Neural cell (in vitro differentiated cells): ENCODE measurements around the gene ZFP90.

Experiments
- CTCF ChIP-seq: fragments of 450-650 bp; IDR thresholded peaks from 2 replicates; pipeline ENCODE4 v1.5.1; 2014; ENCODE audit warnings: antibody characterized with exemption, mild to moderate bottlenecking, moderate library complexity; ENCODE audit not compliant: poor library complexity, severe bottlenecking
- EP300 ChIP-seq: fragments of 450-650 bp; conservative IDR thresholded peaks from 2 replicates; pipeline ENCODE4 v1.6.1; 2014; ENCODE audit warnings: antibody characterized with exemption, mild to moderate bottlenecking, moderate library complexity; ENCODE audit not compliant: poor library complexity, severe bottlenecking
- MXI1 ChIP-seq: fragments of 450-650 bp; conservative IDR thresholded peaks from 2 replicates; pipeline ENCODE4 v1.6.1; 2014; ENCODE audit warnings: antibody characterized with exemption, mild to moderate bottlenecking; ENCODE audit not compliant: poor library complexity, severe bottlenecking
- POLR2AphosphoS5 ChIP-seq: IDR thresholded peaks from 2 replicates; pipeline ENCODE4 v1.6.1; 2012
- RAD21 ChIP-seq: fragments of 450-650 bp; conservative IDR thresholded peaks from 2 replicates; pipeline ENCODE4 v1.6.1; 2014; ENCODE audit warnings: antibody characterized with exemption, mild to moderate bottlenecking, moderate library complexity
- REST ChIP-seq: IDR thresholded peaks from 2 replicates; pipeline ENCODE4 v1.6.1; 2012; ENCODE audit warnings: borderline replicate concordance
- SMC3 ChIP-seq: fragments of 450-650 bp; conservative IDR thresholded peaks from 2 replicates; pipeline ENCODE4 v1.6.1; 2014; ENCODE audit warnings: antibody characterized with exemption, mild to moderate bottlenecking, moderate library complexity; ENCODE audit not compliant: poor library complexity
- TAF1 ChIP-seq: IDR thresholded peaks from 2 replicates; pipeline ENCODE4 v1.6.1; 2012; ENCODE audit warnings: low read depth

- no peak for TF ChIP-seq MXI1
- no peak for TF ChIP-seq REST
- TF ChIP-seq CTCF, result no peak
- TF ChIP-seq TAF1, result no peak
- no peak for TF ChIP-seq RAD21
- TF ChIP-seq POLR2AphosphoS5, result no peak
- TF ChIP-seq SMC3, result no peak
- TF ChIP-seq EP300, result no peak
These were observed 9.5 kb upstream of the ZFP90 start for GRCh38 chr16:68529608-68529930.
